Activated CD4-positive, alpha-beta T cell treated with anti-CD3 and anti-CD28 coated beads for 36 hours (primary cell): ENCODE measurements around the gene SCAPER. TPM values are rescaled to one million over a fixed set of nuclear protein-coding genes. Genes with fewer than 3 reads are reported as not detected.

Experiments used
- ATAC-seq: fragments of 200-7000 bp; cut with Tn5 transposase; one replicate; pipeline ENCODE4 v1.10.0; 2021; ENCODE audit warnings: mild to moderate bottlenecking, moderate library complexity
- CTCF ChIA-PET: fragments of 350-600 bp; sonication (Branson Sonifier 250); formaldehyde crosslinking; loops from one replicate; lab custom pipeline; 2021; ENCODE audit warnings: antibody characterized with exemption; lab: Charles Lee
- POLR2A ChIA-PET: fragments of 350-600 bp; sonication (Branson Sonifier 250); formaldehyde crosslinking; loops from one replicate; lab custom pipeline; 2021; ENCODE audit warnings: antibody characterized with exemption, inconsistent platforms; lab: Charles Lee
- DNase-seq: peaks from one replicate; pipeline ENCODE4 v3.0.0-alpha.2; 2020
- H3K27ac Mint-ChIP-seq: one replicate; pipeline ENCODE4 v1.8.0; 2021; ENCODE audit warnings: mixed read lengths
- H3K27me3 Mint-ChIP-seq: one replicate; pipeline ENCODE4 v1.8.0; 2021; ENCODE audit warnings: mixed read lengths
- H3K36me3 Mint-ChIP-seq: one replicate; pipeline ENCODE4 v1.8.0; 2021; ENCODE audit warnings: low read depth, mixed read lengths
- H3K4me1 Mint-ChIP-seq: one replicate; pipeline ENCODE4 v1.8.0; 2021; ENCODE audit warnings: mixed read lengths
- H3K4me3 Mint-ChIP-seq: one replicate; pipeline ENCODE4 v1.8.0; 2021; ENCODE audit warnings: mild to moderate bottlenecking, moderate library complexity, mixed read lengths
- H3K9me3 Mint-ChIP-seq: one replicate; pipeline ENCODE4 v1.8.0; 2021; ENCODE audit warnings: low read depth, mixed read lengths
- intact Hi-C, 2 experiments: fragments of 100-400 bp; cut with DNase I in 1 of 2; cut with micrococcal nuclease in 1 of 2; formaldehyde crosslinking; loops; one replicate each; pipeline versions ENCODE4 v1.14.2 to v1.15.1; 2022 to 2024; cut with DNase I, micrococcal nuclease
- total RNA-seq, 2 experiments: library from RNA; stranded (reverse); gene quantifications; one replicate each; pipeline ENCODE4 v1.2.3, GENCODE V29; 2021

The SCAPER gene
- total RNA-seq, 2 experiments from 2014 or later: 25.9 to 35.2 TPM

- POLR2A ChIA-PET: no interaction called here
- ATAC-seq (no peak), DNase-seq (no peak)
- Mint-ChIP-seq H3K4me3 (no peak overlapping the region), H3K27ac (no peak overlapping the region), H3K9me3 (no peaks in the 10 kb centered on the region), H3K36me3 (peaks cover 12% of the 10 kb centered on the region), H3K4me1 (peaks cover 5% of the 10 kb centered on the region), H3K27me3 (no peaks in the 10 kb centered on the region)
- intact Hi-C loops: no loop called here
- CTCF ChIA-PET: no interaction called here
Measured at GRCh38 chr15:76381366-76381765, 523.8 kb downstream of the SCAPER start.

GRCh38 chr15:76380249-76380648 lies 524.9 kb downstream of the SCAPER start:
- Mint-ChIP-seq H3K36me3 (peaks cover 12% of the 10 kb centered on the region), H3K9me3 (no peaks in the 10 kb centered on the region), H3K4me1 (peaks cover 5% of the 10 kb centered on the region), H3K4me3 (no peak overlapping the region), H3K27ac (no peak overlapping the region), H3K27me3 (no peaks in the 10 kb centered on the region)
- ATAC-seq: no peak
- POLR2A ChIA-PET: no interaction called here
- DNase-seq: no peak
- intact Hi-C loops: no loop called here
- CTCF ChIA-PET: interaction anchor here (0.6 to 1.0 kb wide), 2 partner anchors 11 to 12 kb away, joined by 3 read pairs; no protein-coding TSS in a partner anchor

DNA sequence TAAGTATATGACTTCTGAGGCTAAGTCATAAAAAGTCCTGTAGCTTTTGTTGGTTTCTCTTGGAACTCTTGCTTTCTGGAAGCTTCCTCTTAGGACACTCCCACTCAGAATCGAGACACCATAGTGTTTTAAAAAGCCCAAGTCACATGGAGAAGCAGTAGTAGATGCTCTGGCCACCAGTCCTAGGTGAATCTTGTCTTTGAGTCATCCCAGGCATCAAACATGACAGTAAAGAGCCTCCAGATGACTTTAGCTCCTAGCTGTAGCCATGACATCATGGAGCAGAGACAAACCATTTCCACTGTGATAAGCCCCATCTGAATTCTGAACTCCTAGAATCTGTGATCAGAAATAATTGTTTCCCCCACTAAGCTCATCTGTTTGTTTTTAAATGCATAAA lies 526.4 kb downstream of the SCAPER start:
- Mint-ChIP-seq H3K27me3 (no peaks in the 10 kb centered on the region), H3K9me3 (no peaks in the 10 kb centered on the region), H3K27ac (no peak overlapping the region), H3K4me1 (peaks cover 5% of the 10 kb centered on the region), H3K36me3 (peaks cover 15% of the 10 kb centered on the region), H3K4me3 (no peak overlapping the region)
- CTCF ChIA-PET: interaction anchor here (0.7 to 1.0 kb wide), 2 partner anchors 25 to 617 kb away, joined by 3 read pairs; no protein-coding TSS in a partner anchor
- POLR2A ChIA-PET: no interaction called here
- peak; percentile 49 for ATAC-seq
- DNase-seq: no peak
- intact Hi-C loops: no loop called here

- CTCF ChIA-PET: no interaction called here
- DNase-seq (no peak), ATAC-seq (no peak)
- POLR2A ChIA-PET: no interaction called here
- H3K4me1 Mint-ChIP-seq: peaks cover 3% of the 10 kb centered on the region
- no peaks in the 10 kb centered on the region for H3K27me3 Mint-ChIP-seq
- no peaks in the 10 kb centered on the region for H3K9me3 Mint-ChIP-seq
- peaks cover 17% of the 10 kb centered on the region for H3K36me3 Mint-ChIP-seq
- no peak overlapping the region for H3K27ac Mint-ChIP-seq
- intact Hi-C loops: no loop called here
- no peak overlapping the region for H3K4me3 Mint-ChIP-seq
Measured at GRCh38 chr15:76377751-76378150, 527.4 kb downstream of the SCAPER start.

DNA sequence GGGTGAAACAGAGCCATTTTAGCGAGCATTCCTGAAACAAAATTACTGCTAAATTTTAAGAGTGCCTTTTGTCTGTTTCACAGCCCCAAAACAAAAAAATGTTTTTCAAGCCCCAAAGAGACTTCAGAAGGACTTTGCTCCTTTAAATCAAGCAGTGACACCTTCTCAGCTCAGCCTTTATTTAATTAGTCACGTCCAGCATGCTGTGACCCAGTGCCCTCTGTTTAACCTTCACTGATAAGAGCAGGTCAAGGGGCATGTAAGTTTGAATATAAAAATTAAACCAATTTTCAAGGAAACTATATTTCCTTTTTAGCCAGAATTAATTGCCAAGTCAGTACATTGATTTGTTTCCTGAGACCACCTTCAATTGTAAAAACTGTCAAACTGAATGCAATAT lies 527.9 kb downstream of the SCAPER start:
- CTCF ChIA-PET: no interaction called here

GRCh38 chr15:76376816-76377215 lies 528.3 kb downstream of the SCAPER start:
- POLR2A ChIA-PET: no interaction called here

More for the DNA sequence above, 527.9 kb downstream of the SCAPER start:
- POLR2A ChIA-PET: no interaction called here
- Mint-ChIP-seq H3K4me1 (no peaks in the 10 kb centered on the region), H3K27ac (no peak overlapping the region), H3K27me3 (no peaks in the 10 kb centered on the region), H3K9me3 (no peaks in the 10 kb centered on the region), H3K4me3 (no peak overlapping the region), H3K36me3 (peaks cover 21% of the 10 kb centered on the region)
- DNase-seq: no peak
- intact Hi-C loops: no loop called here
- no peak for ATAC-seq

GRCh38 chr15:76376029-76376428 lies 529.1 kb downstream of the SCAPER start:
- intact Hi-C loops: no loop called here
- Mint-ChIP-seq H3K4me3 (no peak overlapping the region), H3K4me1 (no peaks in the 10 kb centered on the region), H3K36me3 (peaks cover 25% of the 10 kb centered on the region), H3K27ac (no peak overlapping the region), H3K27me3 (no peaks in the 10 kb centered on the region), H3K9me3 (no peaks in the 10 kb centered on the region)
- POLR2A ChIA-PET: no interaction called here
- ATAC-seq: no peak
- CTCF ChIA-PET: no interaction called here
- no peak for DNase-seq

More at GRCh38 chr15:76376816-76377215, 528.3 kb downstream of the SCAPER start:
- Mint-ChIP-seq H3K4me3 (no peak overlapping the region), H3K27ac (no peak overlapping the region), H3K27me3 (no peaks in the 10 kb centered on the region), H3K36me3 (peaks cover 25% of the 10 kb centered on the region), H3K9me3 (no peaks in the 10 kb centered on the region), H3K4me1 (no peaks in the 10 kb centered on the region)
- intact Hi-C loops: no loop called here
- CTCF ChIA-PET: no interaction called here
- DNase-seq (no peak), ATAC-seq (no peak)

- intact Hi-C loops: no loop called here
- ChIA-PET POLR2A (no interaction called here), CTCF (no interaction called here)
- no peak for DNase-seq
- Mint-ChIP-seq H3K4me3 (no peak overlapping the region), H3K27me3 (no peaks in the 10 kb centered on the region), H3K36me3 (peaks cover 11% of the 10 kb centered on the region), H3K9me3 (no peaks in the 10 kb centered on the region), H3K27ac (no peak overlapping the region), H3K4me1 (no peaks in the 10 kb centered on the region)
- no peak for ATAC-seq
Measured at GRCh38 chr15:76368122-76368621, 537.0 kb downstream of the SCAPER start.

GRCh38 chr15:76366714-76367113 lies 538.4 kb downstream of the SCAPER start:
- no peak for ATAC-seq
- Mint-ChIP-seq H3K27ac (no peak overlapping the region), H3K36me3 (peaks cover 4% of the 10 kb centered on the region), H3K27me3 (no peaks in the 10 kb centered on the region), H3K9me3 (no peaks in the 10 kb centered on the region), H3K4me3 (no peak overlapping the region), H3K4me1 (no peaks in the 10 kb centered on the region)
- CTCF ChIA-PET: interaction anchor here (0.8 kb wide), 1 partner anchor 326 kb away, joined by 3 read pairs; no protein-coding TSS in a partner anchor
- POLR2A ChIA-PET: no interaction called here
- intact Hi-C loops: no loop called here
- DNase-seq: no peak

- intact Hi-C loops: no loop called here
- no peak for DNase-seq
- no peak for ATAC-seq
- H3K9me3 Mint-ChIP-seq: no peaks in the 10 kb centered on the region
- ChIA-PET CTCF (no interaction called here), POLR2A (no interaction called here)
- H3K27me3 Mint-ChIP-seq: no peaks in the 10 kb centered on the region
- H3K36me3 Mint-ChIP-seq: no peaks in the 10 kb centered on the region
- H3K4me3 Mint-ChIP-seq: no peak overlapping the region
- H3K27ac Mint-ChIP-seq: no peak overlapping the region
- H3K4me1 Mint-ChIP-seq: no peaks in the 10 kb centered on the region
Measured at GRCh38 chr15:76363251-76363650, 541.9 kb downstream of the SCAPER start.

DNA sequence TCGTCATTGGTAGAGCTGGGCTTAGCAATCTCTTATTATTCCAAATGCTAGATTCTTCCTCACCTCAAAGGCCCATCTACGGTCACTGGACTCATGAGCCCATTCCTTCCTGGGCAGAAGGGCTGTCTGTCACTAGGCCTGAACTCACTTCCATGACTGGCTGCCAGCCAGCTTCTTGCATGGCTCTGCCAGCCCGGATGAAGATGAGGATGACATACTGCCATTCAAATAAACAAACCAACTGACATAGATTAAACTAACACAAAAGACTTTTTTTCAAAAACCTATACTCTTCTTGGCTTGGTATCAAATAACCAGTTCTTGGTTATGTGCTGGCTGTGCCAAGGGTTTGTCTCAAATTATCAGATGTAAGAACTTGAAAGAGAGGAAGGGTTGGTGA lies 544.7 kb downstream of the SCAPER start:
- Mint-ChIP-seq H3K4me1 (no peaks in the 10 kb centered on the region), H3K36me3 (no peaks in the 10 kb centered on the region), H3K9me3 (no peaks in the 10 kb centered on the region), H3K4me3 (no peak overlapping the region), H3K27ac (no peak overlapping the region), H3K27me3 (no peaks in the 10 kb centered on the region)
- ChIA-PET CTCF (interaction anchor here (0.8 kb wide), 1 partner anchor 115 kb away, joined by 4 read pairs; no protein-coding TSS in a partner anchor), POLR2A (no interaction called here)
- intact Hi-C loops: no loop called here
- DNase-seq (no peak), ATAC-seq (no peak)

DNA sequence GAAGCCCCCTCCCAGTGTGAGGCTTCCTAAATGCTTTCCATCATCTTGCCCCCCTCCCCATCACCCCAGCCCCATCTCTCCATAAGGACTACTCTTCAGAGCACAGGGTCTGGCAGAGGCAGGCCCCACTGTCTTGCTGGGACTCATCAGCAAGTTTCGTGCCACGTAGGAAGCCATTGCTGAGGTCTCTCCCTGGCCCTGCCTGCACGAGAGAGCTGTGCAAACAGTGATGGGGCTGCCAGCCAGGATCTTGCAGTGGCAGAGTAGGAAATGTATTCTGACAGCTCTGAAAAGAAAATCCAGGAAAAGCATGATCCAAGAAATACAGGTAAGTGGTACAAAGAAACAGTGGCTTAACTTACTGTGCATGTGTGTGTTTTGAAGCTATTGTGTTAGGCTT lies 546.0 kb downstream of the SCAPER start:
- Mint-ChIP-seq H3K9me3 (no peaks in the 10 kb centered on the region), H3K27me3 (no peaks in the 10 kb centered on the region), H3K4me3 (no peak overlapping the region), H3K27ac (no peak overlapping the region), H3K36me3 (no peaks in the 10 kb centered on the region), H3K4me1 (no peaks in the 10 kb centered on the region)
- POLR2A ChIA-PET: no interaction called here
- ATAC-seq (no peak), DNase-seq (no peak)
- CTCF ChIA-PET: interaction anchor here (0.7 to 1.0 kb wide), 2 partner anchors 11 to 32 kb away, joined by 3 read pairs; no protein-coding TSS in a partner anchor
- intact Hi-C loops: no loop called here
